HepG2 (cell line): Measurements from ENCODE around the gene RTEL1. TPM values are rescaled to one million over a fixed set of nuclear protein-coding genes. Genes with fewer than 3 reads are reported as not detected.
A peak's percentile ranks its signal among the peaks of the same experiment; 100 is the strongest.

ENCODE experiments used
- BRD4 ChIP-seq: sonication (generic); formaldehyde crosslinking; IDR thresholded peaks from 2 replicates; pipeline ENCODE4 v1.4.0; 2020; ENCODE audit warnings: missing genetic modification reagents
- HHEX ChIP-seq: IDR thresholded peaks from 2 replicates; pipeline ENCODE4 v1.6.1; 2016; ENCODE audit warnings: control low read depth
- HNF4G ChIP-seq, 2 experiments: sonication (generic) in 1 of 2; formaldehyde crosslinking in 1 of 2; IDR thresholded peaks; 2 replicates each; pipeline versions ENCODE4 v1.4.0 to v1.6.1; 2011 to 2020; ENCODE audit warnings: borderline replicate concordance in 2 of 2, low read depth in 2 of 2, mild to moderate bottlenecking in 2 of 2, low read length in 1 of 2, missing genetic modification reagents in 1 of 2, moderate library complexity in 1 of 2
- ISL2 ChIP-seq: sonication (generic); formaldehyde crosslinking; IDR thresholded peaks from 2 replicates; pipeline ENCODE4 v1.5.0; 2020; ENCODE audit warnings: missing genetic modification reagents
- KAT7 ChIP-seq: IDR thresholded peaks from 2 replicates; pipeline ENCODE4 v1.6.1; 2018; ENCODE audit warnings: borderline replicate concordance, missing compliant biosample characterization
- MEIS1 ChIP-seq: sonication (generic); formaldehyde crosslinking; IDR thresholded peaks from 2 replicates; pipeline ENCODE4 v1.9.0; 2021; ENCODE audit warnings: mild to moderate bottlenecking, missing genetic modification reagents, moderate library complexity, borderline replicate concordance
- NR2C2 ChIP-seq: sonication (generic); formaldehyde crosslinking; IDR thresholded peaks from 2 replicates; pipeline ENCODE4 v1.4.0; 2020; ENCODE audit warnings: missing genetic modification reagents, mild to moderate bottlenecking, moderate library complexity, borderline replicate concordance
- RFXANK ChIP-seq: IDR thresholded peaks from 2 replicates; pipeline ENCODE4 v1.6.1; 2016
- RNF2 ChIP-seq: fragments of 450-650 bp; conservative IDR thresholded peaks from 2 replicates; pipeline ENCODE4 v1.6.1; 2016; ENCODE audit warnings: low read depth
- SALL1 ChIP-seq: sonication (generic); formaldehyde crosslinking; IDR thresholded peaks from 2 replicates; pipeline ENCODE4 v1.8.0; 2022; ENCODE audit warnings: mild to moderate bottlenecking, missing genetic modification reagents
- SAP130 ChIP-seq: IDR thresholded peaks from 2 replicates; pipeline ENCODE4 v1.6.1; 2016; ENCODE audit warnings: low read depth
- TMF1 ChIP-seq: sonication (generic); formaldehyde crosslinking; IDR thresholded peaks from 2 replicates; pipeline ENCODE4 v1.8.1; 2022; ENCODE audit warnings: low read depth, missing genetic modification reagents
- ZNF235 ChIP-seq: sonication (generic); formaldehyde crosslinking; IDR thresholded peaks from 2 replicates; pipeline ENCODE4 v1.8.1; 2023; ENCODE audit warnings: mild to moderate bottlenecking, missing genetic modification reagents, borderline replicate concordance
- ZNF567 ChIP-seq: sonication (generic); formaldehyde crosslinking; IDR thresholded peaks from 2 replicates; pipeline ENCODE4 v1.8.1; 2023; ENCODE audit warnings: mild to moderate bottlenecking, missing genetic modification reagents, borderline replicate concordance
- ZNF572 ChIP-seq: sonication (generic); formaldehyde crosslinking; IDR thresholded peaks from 2 replicates; pipeline ENCODE4 v1.5.1; 2020; ENCODE audit warnings: mild to moderate bottlenecking, missing genetic modification reagents
- ZNF703 ChIP-seq: sonication (generic); formaldehyde crosslinking; IDR thresholded peaks from 2 replicates; pipeline ENCODE4 v1.5.1; 2020; ENCODE audit warnings: missing genetic modification reagents, mild to moderate bottlenecking, moderate library complexity, borderline replicate concordance
- ZNF720 ChIP-seq: sonication (generic); formaldehyde crosslinking; IDR thresholded peaks from 2 replicates; pipeline ENCODE4 v1.4.0; 2020; ENCODE audit warnings: missing genetic modification reagents
- ZNF768 ChIP-seq: sonication (generic); formaldehyde crosslinking; IDR thresholded peaks from 2 replicates; pipeline ENCODE4 v1.4.0; 2020; ENCODE audit warnings: missing genetic modification reagents
- ZNF792 ChIP-seq: IDR thresholded peaks from 2 replicates; pipeline ENCODE4 v1.6.1; 2016
- ZSCAN20 ChIP-seq: sonication (generic); formaldehyde crosslinking; IDR thresholded peaks from 2 replicates; pipeline ENCODE4 v1.4.0; 2020; ENCODE audit warnings: missing genetic modification reagents, mild to moderate bottlenecking, borderline replicate concordance
- polyA plus RNA-seq, 8 experiments: library from polyadenylated mRNA; depleted of rRNA in 3 of 8; stranded (reverse) in 7 of 8; unstranded in 1 of 8; fragments of >200 nt; fragmentation: Illumina TruSeq in 4 of 8; extraction: Trizol in 4 of 8; gene quantifications; 2 replicates each; pipeline versions ENCODE4 v1.2.1 to v1.2.3, GENCODE V29; 2011 to 2016; ENCODE audit warnings: low read depth in 4 of 8, missing spikeins in 1 of 8, mixed read lengths in 1 of 8; ENCODE audit not compliant: insufficient read depth in 1 of 8
- total RNA-seq, 5 experiments: library from RNA; depleted of rRNA; stranded (reverse); fragments of >200 nt; fragmentation: Illumina TruSeq; extraction: Trizol; gene quantifications; 2 replicates each; pipeline ENCODE4 v1.2.3, GENCODE V29; 2016; ENCODE audit warnings: low read depth in 1 of 5
- TF ChIP-seq, protein P1 (sequence below): sonication (generic); formaldehyde crosslinking; IDR thresholded peaks from 2 replicates; pipeline ENCODE4 v1.4.0; 2020; ENCODE audit warnings: low read depth, mild to moderate bottlenecking, missing genetic modification reagents
- TF ChIP-seq, protein P2 (sequence below): sonication (generic); formaldehyde crosslinking; IDR thresholded peaks from 2 replicates; pipeline ENCODE4 v1.5.0; 2020; ENCODE audit warnings: missing genetic modification reagents
- TF ChIP-seq, protein P3 (sequence below): IDR thresholded peaks from 2 replicates; pipeline ENCODE4 v1.6.1; 2016; ENCODE audit warnings: low read depth, borderline replicate concordance
- TF ChIP-seq, protein P4 (sequence below): sonication (generic); formaldehyde crosslinking; IDR thresholded peaks from 2 replicates; pipeline ENCODE4 v1.8.1; 2022; ENCODE audit warnings: mild to moderate bottlenecking, missing genetic modification reagents
- TF ChIP-seq, protein P5 (sequence below): sonication (generic); formaldehyde crosslinking; IDR thresholded peaks from 2 replicates; pipeline ENCODE4 v1.5.1; 2020; ENCODE audit warnings: missing genetic modification reagents, mild to moderate bottlenecking, borderline replicate concordance

RTEL1 gene
- total and polyA plus RNA-seq, 2 of the 13 experiments (the other 11 are each of a cell fraction or from before 2014, with no cell fraction given) = 21.8 to 36.4 TPM

DNA sequence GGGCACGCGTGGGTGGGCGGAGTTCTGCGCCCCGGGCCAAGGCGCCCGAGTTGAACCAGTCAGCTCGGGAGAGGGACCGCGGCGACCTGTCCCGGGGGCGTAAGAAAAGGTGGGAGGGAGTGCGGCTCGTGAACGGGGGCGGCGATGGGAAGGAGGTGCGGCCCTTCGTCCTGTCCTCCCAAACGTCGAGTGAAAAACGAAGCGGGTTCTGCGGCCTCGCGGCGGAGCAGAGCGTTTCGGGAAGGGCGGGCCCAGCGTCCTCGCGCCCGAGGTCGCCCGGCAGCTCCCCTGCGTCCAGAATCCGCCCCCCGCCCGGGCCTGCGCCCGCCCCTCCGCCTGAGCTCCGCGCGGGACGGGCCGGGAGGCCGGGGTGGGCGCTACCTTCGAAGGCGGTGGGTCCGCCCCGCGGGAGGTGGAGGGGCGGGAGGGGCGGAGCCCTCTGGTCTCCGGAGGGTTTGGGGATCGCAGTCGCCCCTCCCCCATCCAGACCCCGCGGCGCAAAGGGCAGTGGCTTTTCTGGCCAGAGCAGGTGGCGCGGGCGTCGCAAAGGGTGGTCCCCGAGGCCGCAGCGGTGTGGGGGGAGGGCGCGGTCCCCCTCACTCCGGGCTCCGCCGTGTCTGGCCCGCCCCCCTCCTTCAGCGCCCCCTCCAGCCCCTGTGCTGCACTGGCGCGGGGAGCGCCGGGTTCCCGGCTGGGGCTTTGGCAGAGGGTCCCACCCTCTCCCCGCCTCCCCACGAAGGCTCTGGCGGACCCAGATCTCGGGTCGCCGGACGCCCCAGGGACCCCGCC, 5.7 kb upstream of the RTEL1 start (continued):
- TF ChIP-seq, protein P1, sequence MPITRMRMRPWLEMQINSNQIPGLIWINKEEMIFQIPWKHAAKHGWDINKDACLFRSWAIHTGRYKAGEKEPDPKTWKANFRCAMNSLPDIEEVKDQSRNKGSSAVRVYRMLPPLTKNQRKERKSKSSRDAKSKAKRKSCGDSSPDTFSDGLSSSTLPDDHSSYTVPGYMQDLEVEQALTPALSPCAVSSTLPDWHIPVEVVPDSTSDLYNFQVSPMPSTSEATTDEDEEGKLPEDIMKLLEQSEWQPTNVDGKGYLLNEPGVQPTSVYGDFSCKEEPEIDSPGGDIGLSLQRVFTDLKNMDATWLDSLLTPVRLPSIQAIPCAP (CRISPR knock-in tag) = no peak
- TF ChIP-seq ZNF720 (CRISPR knock-in tag) = no peak
- TF ChIP-seq, protein P2, sequence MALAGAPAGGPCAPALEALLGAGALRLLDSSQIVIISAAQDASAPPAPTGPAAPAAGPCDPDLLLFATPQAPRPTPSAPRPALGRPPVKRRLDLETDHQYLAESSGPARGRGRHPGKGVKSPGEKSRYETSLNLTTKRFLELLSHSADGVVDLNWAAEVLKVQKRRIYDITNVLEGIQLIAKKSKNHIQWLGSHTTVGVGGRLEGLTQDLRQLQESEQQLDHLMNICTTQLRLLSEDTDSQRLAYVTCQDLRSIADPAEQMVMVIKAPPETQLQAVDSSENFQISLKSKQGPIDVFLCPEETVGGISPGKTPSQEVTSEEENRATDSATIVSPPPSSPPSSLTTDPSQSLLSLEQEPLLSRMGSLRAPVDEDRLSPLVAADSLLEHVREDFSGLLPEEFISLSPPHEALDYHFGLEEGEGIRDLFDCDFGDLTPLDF (CRISPR knock-in tag) = no peak
- TF ChIP-seq SALL1 (CRISPR knock-in tag) = peak; percentile 47
- no peak for TF ChIP-seq ZNF703 (CRISPR knock-in tag)
- no peak for TF ChIP-seq SAP130
- no peak for TF ChIP-seq ZNF792 (CRISPR knock-in tag)
- TF ChIP-seq NR2C2 (CRISPR knock-in tag) = no peak; the same call in 1 of the 2 replicates
- TF ChIP-seq RFXANK = 0 out of 2 replicates have a peak, but pooled peaks have one; percentile 22
- no peak for TF ChIP-seq ZNF567 (CRISPR knock-in tag)
- TF ChIP-seq MEIS1 (CRISPR knock-in tag) = no peak
- TF ChIP-seq KAT7 = no peak
- TF ChIP-seq, protein P3, sequence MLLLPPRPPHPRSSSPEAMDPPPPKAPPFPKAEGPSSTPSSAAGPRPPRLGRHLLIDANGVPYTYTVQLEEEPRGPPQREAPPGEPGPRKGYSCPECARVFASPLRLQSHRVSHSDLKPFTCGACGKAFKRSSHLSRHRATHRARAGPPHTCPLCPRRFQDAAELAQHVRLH (CRISPR knock-in tag) = no peak
- TF ChIP-seq HNF4G (IDR thresholded peaks at IDR 0.05; ENCODE audit: borderline replicate concordance, low read depth, low read length) = peak; percentile 70
- TF ChIP-seq HNF4G (CRISPR knock-in tag; IDR thresholded peaks at IDR 0.05; ENCODE audit: borderline replicate concordance, low read depth) = peak; percentile 24; the same call in 1 of the 2 replicates
- TF ChIP-seq TMF1 (CRISPR knock-in tag) = no peak
- TF ChIP-seq ISL2 (CRISPR knock-in tag) = peak; percentile 21
- no peak for TF ChIP-seq RNF2
- TF ChIP-seq ZSCAN20 (CRISPR knock-in tag) = peak; percentile 94; the same call in 1 of the 2 replicates
- TF ChIP-seq ZNF235 (CRISPR knock-in tag) = peak; percentile 8; the same call in 1 of the 2 replicates
- 0 out of 2 replicates have a peak, but pooled peaks have one; percentile 26 for TF ChIP-seq BRD4 (CRISPR knock-in tag)
- TF ChIP-seq, protein P4, sequence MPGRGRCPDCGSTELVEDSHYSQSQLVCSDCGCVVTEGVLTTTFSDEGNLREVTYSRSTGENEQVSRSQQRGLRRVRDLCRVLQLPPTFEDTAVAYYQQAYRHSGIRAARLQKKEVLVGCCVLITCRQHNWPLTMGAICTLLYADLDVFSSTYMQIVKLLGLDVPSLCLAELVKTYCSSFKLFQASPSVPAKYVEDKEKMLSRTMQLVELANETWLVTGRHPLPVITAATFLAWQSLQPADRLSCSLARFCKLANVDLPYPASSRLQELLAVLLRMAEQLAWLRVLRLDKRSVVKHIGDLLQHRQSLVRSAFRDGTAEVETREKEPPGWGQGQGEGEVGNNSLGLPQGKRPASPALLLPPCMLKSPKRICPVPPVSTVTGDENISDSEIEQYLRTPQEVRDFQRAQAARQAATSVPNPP (CRISPR knock-in tag) = peak; percentile 4; the same call in 1 of the 2 replicates
- no peak for TF ChIP-seq HHEX (CRISPR knock-in tag)
- TF ChIP-seq ZNF768 = no peak
- TF ChIP-seq, protein P5, sequence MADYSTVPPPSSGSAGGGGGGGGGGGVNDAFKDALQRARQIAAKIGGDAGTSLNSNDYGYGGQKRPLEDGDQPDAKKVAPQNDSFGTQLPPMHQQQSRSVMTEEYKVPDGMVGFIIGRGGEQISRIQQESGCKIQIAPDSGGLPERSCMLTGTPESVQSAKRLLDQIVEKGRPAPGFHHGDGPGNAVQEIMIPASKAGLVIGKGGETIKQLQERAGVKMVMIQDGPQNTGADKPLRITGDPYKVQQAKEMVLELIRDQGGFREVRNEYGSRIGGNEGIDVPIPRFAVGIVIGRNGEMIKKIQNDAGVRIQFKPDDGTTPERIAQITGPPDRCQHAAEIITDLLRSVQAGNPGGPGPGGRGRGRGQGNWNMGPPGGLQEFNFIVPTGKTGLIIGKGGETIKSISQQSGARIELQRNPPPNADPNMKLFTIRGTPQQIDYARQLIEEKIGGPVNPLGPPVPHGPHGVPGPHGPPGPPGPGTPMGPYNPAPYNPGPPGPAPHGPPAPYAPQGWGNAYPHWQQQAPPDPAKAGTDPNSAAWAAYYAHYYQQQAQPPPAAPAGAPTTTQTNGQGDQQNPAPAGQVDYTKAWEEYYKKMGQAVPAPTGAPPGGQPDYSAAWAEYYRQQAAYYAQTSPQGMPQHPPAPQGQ (CRISPR knock-in tag) = 0 out of 2 replicates have a peak, but pooled peaks have one; percentile 50
- TF ChIP-seq ZNF572 (CRISPR knock-in tag) = no peak
